Activated CD4-positive, alpha-beta T cell treated with anti-CD3 and anti-CD28 coated beads for 4 hours (primary cell): Measurements from ENCODE around the gene MEF2C.

Experiments
- DNase-seq, 2 donors: peaks; one replicate each; pipeline ENCODE4 v3.0.0-alpha.2; 2020

Gene MEF2C

GRCh38 chr5:88888291-88888690 is 5.3 kb upstream of the MEF2C start:
- no peak for DNase-seq

- no peak for DNase-seq
These were observed 4.4 kb upstream of the MEF2C start for GRCh38 chr5:88887342-88887741.

GRCh38 chr5:88886746-88887341 is 3.9 kb upstream of the MEF2C start:
- no peak for DNase-seq

GRCh38 chr5:88886252-88886651 is 3.3 kb upstream of the MEF2C start:
- no peak for DNase-seq

GRCh38 chr5:88885002-88885401 is 2.0 kb upstream of the MEF2C start:
- DNase-seq = no peak

GRCh38 chr5:88884608-88884877 is 1.6 kb upstream of the MEF2C start:
- no peak for DNase-seq

GRCh38 chr5:88883836-88884607 is 1.0 kb upstream of the MEF2C start:
- DNase-seq = no peak

GRCh38 chr5:88882276-88883038 is 527 bp downstream of the MEF2C start:
- DNase-seq = no peak

GRCh38 chr5:88881571-88881971 is 1.4 kb downstream of the MEF2C start:
- no peak for DNase-seq

GRCh38 chr5:88880201-88880600 is 2.8 kb downstream of the MEF2C start:
- DNase-seq = no peak

- no peak for DNase-seq
These were observed 3.3 kb downstream of the MEF2C start for GRCh38 chr5:88879724-88880123.

DNA sequence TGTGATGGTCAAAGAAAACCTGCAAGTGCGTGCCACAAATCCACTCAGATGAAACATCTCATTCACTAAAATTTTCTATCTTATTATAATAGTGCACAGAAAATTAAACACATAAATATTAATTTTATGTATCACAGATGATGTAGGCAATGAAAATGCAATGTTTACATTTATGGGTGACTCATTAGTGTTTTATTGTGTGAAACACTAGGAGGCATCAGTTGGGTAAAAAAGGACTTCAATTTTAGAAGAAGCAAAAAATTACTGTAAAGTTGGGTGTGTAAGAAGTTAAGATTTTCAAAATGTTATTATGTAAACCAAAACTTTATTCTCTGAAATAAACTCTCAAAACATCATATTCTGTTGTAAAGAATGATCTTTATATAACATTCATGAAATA is 4.0 kb downstream of the MEF2C start:
- DNase-seq = no peak

DNA sequence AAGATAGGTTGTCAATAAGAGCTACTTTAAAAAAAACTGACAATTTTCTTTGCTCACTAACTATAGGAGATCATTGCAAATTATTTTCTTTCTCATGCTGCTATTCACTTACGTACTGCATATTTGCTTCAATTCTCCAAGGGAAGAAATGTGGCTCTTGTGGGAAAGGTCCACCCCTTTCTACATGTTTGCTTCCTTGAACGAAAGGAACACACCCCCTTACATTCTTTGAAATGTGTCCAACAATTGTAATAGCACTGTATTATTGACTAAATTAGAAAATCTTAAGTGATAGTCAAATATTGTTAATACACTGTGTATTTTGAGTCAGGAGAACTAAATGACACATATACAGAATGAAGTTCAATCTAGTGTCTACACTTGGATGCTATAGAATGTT is 5.2 kb downstream of the MEF2C start:
- DNase-seq = no peak

GRCh38 chr5:88876714-88877113 is 6.3 kb downstream of the MEF2C start:
- DNase-seq = no peak

- DNase-seq = no peak
These were observed 7.4 kb downstream of the MEF2C start for GRCh38 chr5:88875341-88876234.

DNA sequence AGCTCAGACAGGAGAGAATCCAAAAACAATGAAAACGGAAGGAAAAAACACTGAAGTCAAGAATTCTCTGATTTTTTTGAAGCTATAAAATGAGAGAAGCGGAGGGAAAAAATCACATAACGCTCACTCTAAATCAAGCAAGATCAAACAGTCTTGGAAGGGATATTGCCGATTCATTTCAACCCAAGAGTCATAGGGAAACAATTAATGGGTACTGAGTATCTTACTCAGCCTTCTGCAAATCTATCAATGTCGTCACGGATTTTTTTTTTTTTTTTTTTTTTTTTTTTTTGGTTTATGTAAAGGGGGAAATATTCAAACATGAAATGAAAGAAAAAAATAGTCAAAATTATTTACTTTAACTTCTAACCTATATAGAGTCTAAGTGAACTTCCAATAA is 9.5 kb downstream of the MEF2C start:
- DNase-seq = no peak

DNA sequence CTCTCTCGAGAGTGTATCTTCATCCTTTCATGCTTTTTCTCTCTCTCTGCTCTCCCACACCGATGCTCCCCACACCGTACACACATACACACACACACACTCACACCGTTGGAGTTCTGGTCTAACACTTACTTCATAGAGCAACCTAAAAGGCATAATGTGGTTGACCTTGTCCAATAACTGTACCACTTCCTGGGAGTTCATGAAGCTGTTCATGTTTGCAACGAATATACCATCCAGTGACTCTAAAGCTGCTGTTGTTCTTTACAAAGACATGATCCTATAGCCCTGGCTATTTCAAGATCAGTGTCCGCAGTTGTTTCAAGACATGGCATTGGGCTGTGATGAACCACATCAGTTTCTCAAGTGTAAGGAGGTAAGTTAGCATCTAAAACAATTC is 10.0 kb downstream of the MEF2C start:
- DNase-seq = no peak

- no peak for DNase-seq
These were observed 12.7 kb downstream of the MEF2C start for GRCh38 chr5:88870285-88870684.

DNA sequence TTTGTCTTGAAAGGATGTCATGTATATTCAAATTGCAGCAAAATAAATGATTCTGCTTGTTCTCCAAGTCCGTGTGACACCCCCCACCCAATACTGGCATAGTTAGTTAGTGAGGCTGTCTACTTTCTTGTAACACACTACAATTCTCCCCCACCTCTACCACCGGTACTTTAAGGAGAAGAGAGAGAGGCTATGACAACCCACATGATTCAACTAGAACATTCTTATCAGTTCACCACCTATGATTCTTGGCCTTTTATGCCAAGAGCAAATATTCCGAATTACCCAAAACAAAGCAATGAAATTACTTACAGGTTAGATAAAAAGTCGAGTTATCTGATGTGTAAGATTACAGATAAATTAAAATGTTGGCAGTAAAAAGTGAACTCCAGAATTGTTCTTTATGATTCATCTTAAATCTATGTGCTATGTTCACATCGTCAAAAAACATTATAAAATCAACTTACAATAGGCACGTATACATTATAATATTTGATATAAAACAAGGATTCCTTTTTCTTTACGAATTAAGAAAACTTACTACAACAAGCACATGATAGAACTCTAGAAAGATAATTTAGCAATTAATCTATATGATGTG is 14.4 kb downstream of the MEF2C start:
- DNase-seq = no peak

GRCh38 chr5:88867638-88868037 is 15.3 kb downstream of the MEF2C start:
- DNase-seq = no peak

DNA sequence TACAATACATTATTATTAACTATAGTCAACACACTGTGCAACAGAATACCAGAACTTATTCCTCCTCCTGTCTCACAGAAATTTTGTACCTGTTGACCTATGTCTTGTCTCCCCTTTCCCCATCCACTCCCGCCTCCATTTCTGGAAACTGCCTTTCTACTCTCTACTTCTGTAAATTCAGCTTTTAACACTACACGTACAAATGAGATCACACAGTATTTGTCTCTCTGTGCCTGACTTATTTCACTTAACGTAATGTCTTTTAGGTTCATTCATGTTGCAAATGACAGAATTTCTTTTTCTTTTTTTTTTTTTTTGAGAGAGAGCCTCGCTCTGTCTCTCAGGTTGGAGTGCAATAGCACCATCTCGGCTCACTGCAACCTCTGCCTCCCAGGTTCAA is 19.5 kb downstream of the MEF2C start:
- no peak for DNase-seq

DNA sequence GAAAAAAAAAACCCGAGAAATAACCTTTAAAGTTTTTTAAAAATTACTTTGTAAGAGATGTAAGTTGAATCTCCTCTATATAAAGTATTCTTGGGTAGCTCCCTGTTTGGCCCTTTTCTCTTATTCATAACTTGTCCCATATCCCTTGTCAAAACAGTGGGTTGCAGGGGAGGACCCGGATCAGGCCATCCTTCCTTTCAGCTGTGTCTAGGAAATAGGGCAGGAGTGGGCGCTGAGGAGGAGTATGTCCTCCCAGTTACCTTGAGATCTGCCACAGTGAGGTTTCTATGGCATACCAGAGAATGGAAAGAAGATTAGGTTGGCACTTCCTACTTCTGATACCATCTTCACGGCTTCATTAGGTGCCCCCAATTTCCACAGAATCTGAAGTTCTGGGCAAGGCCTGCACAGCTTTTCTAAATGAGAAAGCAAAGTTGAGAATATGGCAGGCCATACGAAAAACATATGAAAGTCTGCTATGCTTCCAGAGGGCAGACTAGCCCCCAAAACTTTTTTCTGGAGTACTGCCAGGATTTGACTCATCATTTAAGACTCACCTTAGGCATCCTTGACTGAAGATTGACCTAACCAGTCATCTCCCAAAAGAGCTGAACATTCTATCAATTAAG is 20.3 kb downstream of the MEF2C start:
- DNase-seq = no peak
